Muscle layer of colon (tissue), 2 donors: ENCODE data around the gene CENPQ.

Experiments used
- H3K27ac ChIP-seq: one replicate; pipeline ENCODE4 v1.7.0; 2013; ENCODE audit warnings: low read depth, mild to moderate bottlenecking, low read length, moderate library complexity
- H3K27me3 ChIP-seq, 2 donors: one replicate each; pipeline ENCODE4 v1.7.0; 2013; ENCODE audit warnings: low read length in 2 of 2, mild to moderate bottlenecking in 2 of 2; ENCODE audit not compliant: insufficient read depth in 2 of 2, control insufficient read depth in 1 of 2
- H3K36me3 ChIP-seq: one replicate; pipeline ENCODE4 v1.7.0; 2013; ENCODE audit warnings: mild to moderate bottlenecking, low read length; ENCODE audit not compliant: insufficient read depth
- H3K4me1 ChIP-seq: one replicate; pipeline ENCODE4 v1.7.0; 2013; ENCODE audit warnings: mild to moderate bottlenecking, low read length; ENCODE audit not compliant: insufficient read depth
- H3K4me3 ChIP-seq, 2 donors: one replicate each; pipeline ENCODE4 v1.7.0; 2013; ENCODE audit warnings: low read length in 2 of 2, low read depth in 1 of 2, mild to moderate bottlenecking in 1 of 2, moderate library complexity in 1 of 2
- H3K9ac ChIP-seq: one replicate; pipeline ENCODE4 v1.7.0; 2013; ENCODE audit warnings: low read length
- H3K9me3 ChIP-seq: one replicate; pipeline ENCODE4 v1.7.0; 2013; ENCODE audit warnings: mild to moderate bottlenecking, low read length
- donor health status: abdominal sarcoma.
- donor health status: Adenocarcinoma of cecum.

The CENPQ gene

GRCh38 chr6:49524541-49524940 lies 61.4 kb downstream of the CENPQ start:
- Histone ChIP-seq H3K4me3 (no peak overlapping the region), H3K36me3 (no peaks in the 10 kb centered on the region), H3K27ac (no peak overlapping the region), H3K9ac (no peak overlapping the region), H3K27me3 (no peaks in the 10 kb centered on the region), H3K9me3 (no peaks in the 10 kb centered on the region), H3K4me1 (no peaks in the 10 kb centered on the region)

DNA sequence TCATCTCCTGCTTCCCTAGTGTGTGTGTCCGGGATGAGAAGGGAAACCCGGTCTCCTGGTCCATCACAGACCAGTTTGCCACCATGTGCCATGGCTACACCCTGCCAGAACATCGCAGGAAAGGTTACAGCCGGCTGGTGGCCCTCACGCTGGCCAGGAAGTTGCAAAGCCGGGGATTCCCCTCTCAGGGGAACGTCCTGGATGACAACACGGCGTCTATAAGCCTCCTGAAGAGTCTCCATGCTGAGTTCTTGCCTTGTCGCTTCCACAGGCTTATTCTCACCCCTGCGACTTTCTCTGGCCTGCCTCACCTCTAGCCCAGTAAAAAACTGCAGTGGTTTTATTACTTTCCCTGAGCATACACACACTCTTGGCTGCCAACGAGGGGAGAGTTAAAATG lies 63.4 kb downstream of the CENPQ start:
- no peak overlapping the region for H3K9ac ChIP-seq
- H3K36me3 ChIP-seq, result no peaks in the 10 kb centered on the region
- no peaks in the 10 kb centered on the region for H3K9me3 ChIP-seq
- no peaks in the 10 kb centered on the region for H3K27me3 ChIP-seq
- H3K4me3 ChIP-seq, result no peak overlapping the region
- H3K4me1 ChIP-seq, result no peaks in the 10 kb centered on the region
- no peak overlapping the region for H3K27ac ChIP-seq

DNA sequence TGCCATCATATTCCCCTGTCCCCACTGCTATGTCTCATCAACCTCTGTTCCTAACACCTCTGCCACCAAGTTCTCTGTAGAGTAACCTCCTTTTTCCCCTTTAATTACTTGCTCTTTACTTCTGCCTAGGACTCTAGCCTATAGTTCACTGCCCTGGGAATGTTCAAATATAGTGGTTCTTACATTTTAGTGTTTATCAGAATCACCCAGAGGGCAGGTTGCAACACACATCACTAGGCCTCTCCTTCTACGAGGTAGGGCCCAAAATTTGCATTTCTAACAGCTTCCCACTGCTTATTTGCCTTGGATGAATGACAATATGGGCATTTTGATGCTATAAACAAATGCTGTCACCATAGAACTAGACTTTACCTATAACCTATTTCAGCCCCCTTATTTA lies 64.2 kb downstream of the CENPQ start:
- Histone ChIP-seq H3K27ac (no peak overlapping the region), H3K9me3 (no peaks in the 10 kb centered on the region), H3K36me3 (no peaks in the 10 kb centered on the region)

DNA sequence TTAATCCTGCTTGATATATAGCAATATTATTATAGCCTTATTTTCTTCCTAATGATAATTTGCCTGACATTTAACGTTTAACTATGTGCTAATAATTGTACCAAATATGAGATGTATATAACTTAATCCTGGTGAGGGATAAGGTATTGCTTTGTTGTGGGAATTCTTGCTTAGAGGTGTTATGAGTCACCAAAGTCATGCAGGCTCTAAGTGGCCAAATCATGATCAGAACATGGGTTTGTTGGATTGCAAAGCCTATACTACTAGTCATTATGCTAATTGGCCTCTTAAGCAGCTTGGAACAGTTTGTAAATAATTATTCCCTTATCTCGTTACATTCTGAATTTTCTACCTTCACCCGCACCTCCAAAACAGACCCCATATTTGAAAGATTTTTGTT lies 65.4 kb downstream of the CENPQ start:
- Histone ChIP-seq H3K9ac (no peak overlapping the region), H3K36me3 (no peaks in the 10 kb centered on the region), H3K9me3 (no peaks in the 10 kb centered on the region), H3K27ac (no peak overlapping the region), H3K27me3 (no peaks in the 10 kb centered on the region), H3K4me3 (no peak overlapping the region), H3K4me1 (no peaks in the 10 kb centered on the region)

More for the DNA sequence above, 64.2 kb downstream of the CENPQ start:
- Histone ChIP-seq H3K9ac (no peak overlapping the region), H3K4me1 (no peaks in the 10 kb centered on the region), H3K4me3 (no peak overlapping the region), H3K27me3 (no peaks in the 10 kb centered on the region)

DNA sequence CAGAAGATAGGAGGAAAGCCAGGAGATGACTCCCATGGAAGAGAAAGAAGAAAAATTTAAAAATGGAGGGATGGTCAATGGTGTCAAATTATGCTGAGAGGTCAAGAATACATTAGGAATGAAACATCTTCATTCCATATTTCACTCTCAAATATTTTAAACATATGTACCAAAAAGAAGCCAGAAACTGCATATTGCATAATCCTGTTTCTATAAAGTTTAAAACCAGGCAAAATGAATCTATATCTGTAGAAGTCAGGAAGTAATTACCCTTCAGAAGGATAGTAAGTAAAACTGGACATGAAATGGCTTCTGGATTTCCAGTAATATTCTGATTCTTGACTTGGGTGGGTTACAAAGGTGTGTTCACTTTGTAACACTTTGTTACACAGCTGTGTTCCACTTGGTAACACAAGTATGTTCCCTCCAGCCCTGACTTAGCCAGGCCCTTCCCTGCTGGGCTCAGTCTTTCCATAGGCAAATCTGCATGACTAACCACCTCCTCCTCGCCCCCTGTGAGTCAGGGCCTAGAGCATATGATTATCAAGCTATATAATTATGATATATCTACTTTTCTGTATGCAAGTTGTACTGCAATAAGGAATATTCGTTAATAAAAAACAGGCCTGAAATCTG lies 67.1 kb downstream of the CENPQ start:
- H3K4me1 ChIP-seq, result no peaks in the 10 kb centered on the region

DNA sequence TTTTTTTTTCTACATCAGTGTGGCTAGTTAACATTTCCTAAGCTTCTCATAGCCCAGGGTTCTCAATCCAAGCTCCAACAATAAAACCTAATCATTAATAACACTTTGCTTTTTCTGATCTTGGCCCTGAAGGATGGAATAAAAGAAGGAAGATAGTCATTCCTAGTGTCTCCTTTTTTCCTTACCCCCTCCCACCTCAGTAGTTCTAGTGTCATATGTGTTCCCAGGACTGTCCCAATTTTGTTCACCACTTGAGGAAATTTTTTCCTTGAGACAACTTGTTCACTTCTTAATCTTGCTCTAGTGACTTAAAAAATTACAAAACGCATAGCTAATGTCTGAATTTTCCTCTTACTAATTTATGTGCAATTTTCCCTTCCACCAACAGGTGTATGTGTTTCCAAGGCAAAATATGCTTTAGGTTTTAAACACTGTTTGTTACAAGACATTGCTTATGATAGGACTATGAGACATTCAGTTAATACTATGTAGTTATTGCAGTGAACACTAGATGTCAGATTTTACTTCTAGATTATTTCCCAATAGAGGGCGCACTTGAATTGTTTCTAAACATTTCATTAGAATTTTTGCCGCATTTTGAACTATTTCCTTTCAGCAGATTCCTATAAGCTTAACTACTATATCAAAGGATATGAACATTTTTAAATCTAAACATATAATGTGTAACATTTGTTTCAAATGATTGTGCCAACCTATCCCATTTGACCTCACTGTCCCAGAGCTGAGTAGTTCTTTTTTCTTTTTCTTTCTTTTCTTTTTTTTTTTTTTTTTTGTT lies 68.8 kb downstream of the CENPQ start:
- Histone ChIP-seq H3K27me3 (no peaks in the 10 kb centered on the region), H3K27ac (no peak overlapping the region), H3K9me3 (no peaks in the 10 kb centered on the region), H3K4me1 (no peaks in the 10 kb centered on the region), H3K9ac (no peak overlapping the region), H3K4me3 (no peak overlapping the region), H3K36me3 (no peaks in the 10 kb centered on the region)

More for the DNA sequence above, 67.1 kb downstream of the CENPQ start:
- no peaks in the 10 kb centered on the region for H3K36me3 ChIP-seq
- no peak overlapping the region for H3K4me3 ChIP-seq
- H3K27me3 ChIP-seq, result no peaks in the 10 kb centered on the region
- no peaks in the 10 kb centered on the region for H3K9me3 ChIP-seq
- H3K9ac ChIP-seq, result no peak overlapping the region
- H3K27ac ChIP-seq, result no peak overlapping the region

DNA sequence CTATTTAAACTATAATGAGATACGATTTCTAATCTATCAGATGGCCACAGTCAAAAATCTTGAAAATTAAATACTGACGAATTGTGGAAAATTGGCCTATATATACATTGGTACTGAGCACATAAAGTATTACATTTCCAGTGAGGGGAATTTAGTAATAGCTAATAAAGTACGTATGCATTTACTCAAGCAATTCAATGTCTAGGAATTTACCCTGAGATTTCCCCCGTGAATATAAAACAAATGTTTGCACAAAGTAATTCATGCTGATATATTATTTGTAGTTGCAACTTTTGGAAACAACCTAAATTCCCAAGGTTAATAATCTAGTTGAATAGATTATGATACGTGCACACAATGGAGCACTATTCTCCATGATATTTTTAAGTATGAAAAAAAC lies 72.6 kb downstream of the CENPQ start:
- Histone ChIP-seq H3K4me3 (no peak overlapping the region), H3K9me3 (no peaks in the 10 kb centered on the region), H3K4me1 (no peaks in the 10 kb centered on the region), H3K9ac (no peak overlapping the region), H3K27me3 (no peaks in the 10 kb centered on the region), H3K36me3 (no peaks in the 10 kb centered on the region), H3K27ac (no peak overlapping the region)

DNA sequence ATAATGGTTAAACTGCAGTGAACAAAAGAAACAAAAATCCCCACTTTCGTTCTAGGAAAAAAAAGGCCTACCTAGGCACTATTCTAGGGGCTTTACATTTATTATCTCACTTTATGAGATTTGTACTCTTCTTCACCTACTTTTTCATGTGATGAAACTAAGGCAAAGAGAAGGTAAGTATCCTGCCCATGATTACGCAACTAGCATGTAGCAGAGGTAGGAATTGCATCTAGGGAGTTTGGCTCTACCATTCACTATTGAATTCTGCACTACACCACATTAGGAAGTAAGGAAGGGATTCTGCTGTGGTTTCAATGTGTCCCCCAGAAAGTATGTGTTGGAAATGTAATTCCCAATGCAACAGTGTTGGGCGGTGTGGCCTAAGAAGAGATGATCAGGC lies 75.9 kb downstream of the CENPQ start:
- Histone ChIP-seq H3K9me3 (no peaks in the 10 kb centered on the region), H3K4me1 (no peaks in the 10 kb centered on the region), H3K9ac (no peak overlapping the region), H3K27ac (no peak overlapping the region), H3K4me3 (no peak overlapping the region), H3K36me3 (no peaks in the 10 kb centered on the region), H3K27me3 (no peaks in the 10 kb centered on the region)

DNA sequence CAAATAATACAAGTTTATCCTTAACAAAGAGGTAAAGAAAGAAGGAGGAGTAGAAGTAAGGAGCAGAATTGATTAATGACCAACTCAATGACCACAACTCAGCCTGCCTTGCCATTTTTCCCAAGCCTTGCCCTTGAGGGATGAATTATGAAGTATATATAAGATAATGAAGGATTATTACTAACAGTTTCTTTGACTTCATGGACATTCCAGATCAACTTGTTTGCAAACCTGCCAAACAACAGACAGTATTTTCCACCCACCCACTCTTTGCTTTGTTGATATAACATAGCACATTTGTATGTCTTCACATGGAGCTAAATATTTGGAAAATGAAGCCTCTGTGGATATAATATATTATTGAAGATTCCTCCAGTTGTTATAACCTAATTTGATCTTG lies 77.4 kb downstream of the CENPQ start:
- no peaks in the 10 kb centered on the region for H3K9me3 ChIP-seq

GRCh38 chr6:49541210-49541724 lies 78.1 kb downstream of the CENPQ start:
- Histone ChIP-seq H3K4me3 (no peak overlapping the region), H3K9ac (no peak overlapping the region), H3K9me3 (no peaks in the 10 kb centered on the region), H3K36me3 (no peaks in the 10 kb centered on the region), H3K4me1 (no peaks in the 10 kb centered on the region), H3K27me3 (no peaks in the 10 kb centered on the region), H3K27ac (no peak overlapping the region)

More for the DNA sequence above, 77.4 kb downstream of the CENPQ start:
- no peaks in the 10 kb centered on the region for H3K27me3 ChIP-seq
- no peaks in the 10 kb centered on the region for H3K36me3 ChIP-seq
- H3K4me3 ChIP-seq, result no peak overlapping the region
- no peaks in the 10 kb centered on the region for H3K4me1 ChIP-seq
- no peak overlapping the region for H3K27ac ChIP-seq
- no peak overlapping the region for H3K9ac ChIP-seq

GRCh38 chr6:49541936-49542335 lies 78.8 kb downstream of the CENPQ start:
- Histone ChIP-seq H3K4me3 (no peak overlapping the region), H3K9ac (no peak overlapping the region), H3K36me3 (no peaks in the 10 kb centered on the region), H3K9me3 (no peaks in the 10 kb centered on the region), H3K27me3 (no peaks in the 10 kb centered on the region), H3K4me1 (no peaks in the 10 kb centered on the region), H3K27ac (no peak overlapping the region)
